ENCODE measurements around the gene SHKBP1. TPM values are rescaled to one million over a fixed set of nuclear protein-coding genes. Genes with fewer than 3 reads are reported as not detected.

SHKBP1 gene
- total and polyA plus RNA-seq, 2 of the 4 experiments (the other 2 are of a cell fraction), result 15.6 to 94.0 TPM

GRCh38 chr19:40565355-40565754 is 11.3 kb upstream of the SHKBP1 start:
- Histone ChIP-seq H2BK20ac (ENCODE audit: low read depth, low read length) (no peak overlapping the region), H3K27ac (ENCODE audit: insufficient read depth, low read length) (no peak overlapping the region), H3K27me3 (ENCODE audit: control insufficient read depth, insufficient read depth, low read length) (peaks cover 42% of the 10 kb centered on the region), H2BK120ac (ENCODE audit: low read depth, low read length) (no peak overlapping the region), H2BK15ac (ENCODE audit: low read depth, low read length) (no peak overlapping the region), H3K79me1 (ENCODE audit: low read depth in 1 of 2, low read length in 2 of 2) (0 out of 4 replicates have a peak, but pooled peaks cover 0 to 4% of the 10 kb centered on the region in 2 experiments), H2AK5ac (ENCODE audit: low read depth, low read length) (no peak overlapping the region), H3K9me3 (ENCODE audit: control insufficient read depth, insufficient read depth, low read length) (no peaks in the 10 kb centered on the region), H3K9ac (ENCODE audit: low read depth, low read length) (no peak overlapping the region), H2BK5ac (ENCODE audit: low read depth, low read length, poor library complexity, severe bottlenecking) (no peak overlapping the region), H4K91ac (ENCODE audit: insufficient read depth, low read depth, low read length) (no peak overlapping the region), H3K9me1 (ENCODE audit: insufficient read depth, low read length) (no peaks in the 10 kb centered on the region), H3K18ac (ENCODE audit: low read depth, low read length) (no peak overlapping the region), H4K8ac (ENCODE audit: low read depth in 2 of 2, low read length in 2 of 2) (no peak overlapping the region), H3K4me1 (ENCODE audit: control insufficient read depth, insufficient read depth, low read length) (peaks cover 8% of the 10 kb centered on the region), H3K4me2 (ENCODE audit: low read depth, low read length) (no peak overlapping the region), H3K14ac (replicated peaks; ENCODE audit: low read depth, low read length) (no peak overlapping the region), H2AFZ (replicated peaks; ENCODE audit: low read length, poor library complexity) (no peak overlapping the region), H3K36me3 (ENCODE audit: control insufficient read depth, insufficient read depth, low read length) (no peaks in the 10 kb centered on the region), H3K56ac (ENCODE audit: extremely low read depth, insufficient read depth, low read length) (no peak overlapping the region), H3K23ac (ENCODE audit: low read depth, low read length) (no peak overlapping the region), H3K4ac (ENCODE audit: low read depth, low read length) (no peak overlapping the region), H4K20me1 (ENCODE audit: insufficient read depth, low read length) (no peaks in the 10 kb centered on the region), H2AK9ac (replicated peaks; ENCODE audit: low read depth, low read length, poor library complexity) (no peak overlapping the region), H3K4me3 (ENCODE audit: insufficient read depth, low read depth, low read length) (no peak overlapping the region), H4K5ac (ENCODE audit: low read depth, low read length) (no peak overlapping the region)
- BruUV-seq (replicated peaks), result no TSS peak
- CTCF ChIA-PET, result no interaction called here
- intact Hi-C loops (cut with micrococcal nuclease) (no loop called here), in situ Hi-C loops (cut with MboI; ENCODE audit: low sequenced_read_pairs) (no loop called here), dilution Hi-C loops (cut with HindIII; ENCODE audit: low sequenced_read_pairs, unreplicated experiment) (no loop called here)
- no peak for ATAC-seq (ENCODE audit: low read depth)
- POLR2A ChIA-PET (ENCODE audit: unreplicated experiment), result no interaction called here
- no CpG with 5 or more reads among the region's 7 CpGs for WGBS, 2 experiments (ENCODE audit: extremely low coverage in 2 of 2, insufficient read length in 1 of 2)
- TF ChIP-seq ELK1 (IDR thresholded peaks at IDR 0.05; ENCODE audit: borderline replicate concordance, low read depth, low read length), result no peak
- no peak for TF ChIP-seq CEBPB (IDR thresholded peaks at IDR 0.05; ENCODE audit: low read depth, low read length)
- TF ChIP-seq NFE2L2 (IDR thresholded peaks at IDR 0.05; ENCODE audit: low read depth, low read length), result no peak
- TF ChIP-seq MXI1 (IDR thresholded peaks at IDR 0.05; ENCODE audit: borderline replicate concordance, low read depth, low read length), result no peak
- no peak for TF ChIP-seq SMC3 (IDR thresholded peaks at IDR 0.05; ENCODE audit: low read depth, low read length)
- TF ChIP-seq BHLHE40 (IDR thresholded peaks at IDR 0.05; ENCODE audit: low read depth, low read length), result no peak
- TF ChIP-seq MAZ (IDR thresholded peaks at IDR 0.05; ENCODE audit: borderline replicate concordance, low read depth, low read length), result no peak
- no peak for TF ChIP-seq RFX5 (IDR thresholded peaks at IDR 0.05; ENCODE audit: low read depth, low read length)
- TF ChIP-seq, protein P1, sequence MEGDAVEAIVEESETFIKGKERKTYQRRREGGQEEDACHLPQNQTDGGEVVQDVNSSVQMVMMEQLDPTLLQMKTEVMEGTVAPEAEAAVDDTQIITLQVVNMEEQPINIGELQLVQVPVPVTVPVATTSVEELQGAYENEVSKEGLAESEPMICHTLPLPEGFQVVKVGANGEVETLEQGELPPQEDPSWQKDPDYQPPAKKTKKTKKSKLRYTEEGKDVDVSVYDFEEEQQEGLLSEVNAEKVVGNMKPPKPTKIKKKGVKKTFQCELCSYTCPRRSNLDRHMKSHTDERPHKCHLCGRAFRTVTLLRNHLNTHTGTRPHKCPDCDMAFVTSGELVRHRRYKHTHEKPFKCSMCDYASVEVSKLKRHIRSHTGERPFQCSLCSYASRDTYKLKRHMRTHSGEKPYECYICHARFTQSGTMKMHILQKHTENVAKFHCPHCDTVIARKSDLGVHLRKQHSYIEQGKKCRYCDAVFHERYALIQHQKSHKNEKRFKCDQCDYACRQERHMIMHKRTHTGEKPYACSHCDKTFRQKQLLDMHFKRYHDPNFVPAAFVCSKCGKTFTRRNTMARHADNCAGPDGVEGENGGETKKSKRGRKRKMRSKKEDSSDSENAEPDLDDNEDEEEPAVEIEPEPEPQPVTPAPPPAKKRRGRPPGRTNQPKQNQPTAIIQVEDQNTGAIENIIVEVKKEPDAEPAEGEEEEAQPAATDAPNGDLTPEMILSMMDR (conservative IDR thresholded peaks at IDR 0.05; ENCODE audit: low read depth, low read length), result no peak
- no peak for TF ChIP-seq POLR2A (IDR thresholded peaks at IDR 0.05; ENCODE audit: low read depth, low read length)
- TF ChIP-seq CHD1 (IDR thresholded peaks at IDR 0.05; ENCODE audit: low read depth, low read length), result no peak
- no peak for DNase-seq

All from IMR-90 (cell line).